ENCODE results near the gene DOCK4. TPM values are rescaled to one million over a fixed set of nuclear protein-coding genes. Genes with fewer than 3 reads are reported as not detected.
A peak's percentile ranks its signal among the peaks of the same experiment; 100 is the strongest.

DOCK4 gene
- total RNA-seq, 1 donor from 2014 or later = 43.0 TPM

- peaks cover 37% of the 10 kb centered on the region for H3K36me3 Mint-ChIP-seq (ENCODE audit: low read depth)
- H3K4me1 Mint-ChIP-seq (ENCODE audit: low read depth) = peaks cover 64% of the 10 kb centered on the region
- H3K9me3 Mint-ChIP-seq (ENCODE audit: low read depth) = no peaks in the 10 kb centered on the region
- H3K27me3 Mint-ChIP-seq (ENCODE audit: low read depth) = no peaks in the 10 kb centered on the region
- TF ChIP-seq CTCF (IDR thresholded peaks at IDR 0.05) = no peak
- DNase-seq (ENCODE audit: low spot score) = no peak
- H3K27ac Mint-ChIP-seq (ENCODE audit: unreplicated experiment) = peak overlapping the region; percentile 67
- H3K4me3 Mint-ChIP-seq (ENCODE audit: unreplicated experiment) = no peak overlapping the region
These were observed 218.9 kb downstream of the DOCK4 start for GRCh38 chr7:111987115-111987826.

GRCh38 chr7:111986601-111987000, 219.6 kb downstream of the DOCK4 start:
- Mint-ChIP-seq H3K36me3 (ENCODE audit: low read depth) (peaks cover 37% of the 10 kb centered on the region), H3K27ac (ENCODE audit: unreplicated experiment) (no peak overlapping the region), H3K4me3 (ENCODE audit: unreplicated experiment) (no peak overlapping the region), H3K27me3 (ENCODE audit: low read depth) (no peaks in the 10 kb centered on the region), H3K9me3 (ENCODE audit: low read depth) (no peaks in the 10 kb centered on the region), H3K4me1 (ENCODE audit: low read depth) (peaks cover 64% of the 10 kb centered on the region)
- TF ChIP-seq CTCF (IDR thresholded peaks at IDR 0.05) = no peak
- no peak for DNase-seq (ENCODE audit: low spot score)

GRCh38 chr7:111985798-111986197, 220.4 kb downstream of the DOCK4 start:
- Mint-ChIP-seq H3K27ac (ENCODE audit: unreplicated experiment) (no peak overlapping the region), H3K4me3 (ENCODE audit: unreplicated experiment) (no peak overlapping the region), H3K4me1 (ENCODE audit: low read depth) (peaks cover 66% of the 10 kb centered on the region), H3K9me3 (ENCODE audit: low read depth) (no peaks in the 10 kb centered on the region), H3K36me3 (ENCODE audit: low read depth) (peaks cover 37% of the 10 kb centered on the region), H3K27me3 (ENCODE audit: low read depth) (no peaks in the 10 kb centered on the region)
- no peak for DNase-seq (ENCODE audit: low spot score)
- no peak for TF ChIP-seq CTCF (IDR thresholded peaks at IDR 0.05)

- no peak for TF ChIP-seq CTCF (IDR thresholded peaks at IDR 0.05)
- peaks cover 65% of the 10 kb centered on the region for H3K4me1 Mint-ChIP-seq (ENCODE audit: low read depth)
- peak overlapping the region; percentile 65 for H3K27ac Mint-ChIP-seq (ENCODE audit: unreplicated experiment)
- H3K9me3 Mint-ChIP-seq (ENCODE audit: low read depth) = no peaks in the 10 kb centered on the region
- H3K27me3 Mint-ChIP-seq (ENCODE audit: low read depth) = no peaks in the 10 kb centered on the region
- H3K36me3 Mint-ChIP-seq (ENCODE audit: low read depth) = peaks cover 31% of the 10 kb centered on the region
- no peak for DNase-seq (ENCODE audit: low spot score)
- no peak overlapping the region for H3K4me3 Mint-ChIP-seq (ENCODE audit: unreplicated experiment)
These were observed 223.4 kb downstream of the DOCK4 start for GRCh38 chr7:111982804-111983203.

GRCh38 chr7:111982133-111982532, 224.1 kb downstream of the DOCK4 start:
- Mint-ChIP-seq H3K36me3 (ENCODE audit: low read depth) (peaks cover 28% of the 10 kb centered on the region), H3K4me1 (ENCODE audit: low read depth) (peaks cover 65% of the 10 kb centered on the region), H3K27ac (ENCODE audit: unreplicated experiment) (no peak overlapping the region), H3K4me3 (ENCODE audit: unreplicated experiment) (no peak overlapping the region), H3K9me3 (ENCODE audit: low read depth) (no peaks in the 10 kb centered on the region), H3K27me3 (ENCODE audit: low read depth) (no peaks in the 10 kb centered on the region)
- no peak for DNase-seq (ENCODE audit: low spot score)
- TF ChIP-seq CTCF (IDR thresholded peaks at IDR 0.05) = no peak
